GM10248 (cell line): ENCODE measurements around the gene CYTH2.

Experiments
- CTCF ChIA-PET: fragments of 300-600 bp; sonication (Branson Sonifier 250); formaldehyde crosslinking; extraction: SDS; loops from one replicate; lab custom pipeline; 2021; ENCODE audit warnings: antibody characterized with exemption; lab: Yijun Ruan, JAX
- POLR2A ChIA-PET: fragments of 350-650 bp; sonication (Branson Sonifier 250); formaldehyde crosslinking; extraction: SDS; loops from one replicate; lab custom pipeline; 2020; ENCODE audit warnings: antibody characterized with exemption; lab: Yijun Ruan, JAX
- DNase-seq: peaks from one replicate; pipeline ENCODE4 v3.0.0; 2012; ENCODE audit errors: extremely low spot score
- CTCF ChIP-seq: IDR thresholded peaks from 2 replicates; pipeline ENCODE4 v1.5.1; 2012; ENCODE audit warnings: mild to moderate bottlenecking, low read depth; ENCODE audit errors: extremely low read depth, missing control alignments, control extremely low read depth

The CYTH2 gene

GRCh38 chr19:48476176-48476575, 7.0 kb downstream of the CYTH2 start:
- POLR2A ChIA-PET, result no interaction called here
- no peak for TF ChIP-seq CTCF
- CTCF ChIA-PET, result interaction anchor here (3.5 kb wide), 1 partner anchor 13 kb away, joined by 20 read pairs; no protein-coding TSS in a partner anchor

GRCh38 chr19:48477067-48477685, 8.0 kb downstream of the CYTH2 start:
- TF ChIP-seq CTCF, result no peak
- ChIA-PET POLR2A (no interaction called here), CTCF (no interaction called here)
- no peak for DNase-seq

More at GRCh38 chr19:48476176-48476575, 7.0 kb downstream of the CYTH2 start:
- DNase-seq, result no peak

GRCh38 chr19:48477698-48478338, 8.6 kb downstream of the CYTH2 start:
- ChIA-PET CTCF (no interaction called here), POLR2A (no interaction called here)
- TF ChIP-seq CTCF, result no peak
- DNase-seq, result no peak

GRCh38 chr19:48478339-48479256, 9.4 kb downstream of the CYTH2 start:
- POLR2A ChIA-PET, result no interaction called here
- CTCF ChIA-PET, result interaction anchor here (3.4 kb wide), 1 partner anchor 11 kb away, joined by 26 read pairs; no protein-coding TSS in a partner anchor
- no peak for DNase-seq
- no peak for TF ChIP-seq CTCF

GRCh38 chr19:48479686-48480085, 10.5 kb downstream of the CYTH2 start:
- CTCF ChIA-PET, result interaction anchor here (1.0 to 3.4 kb wide), 3 partner anchors 10 to 104 kb away, joined by 3 to 26 read pairs (median 6); no protein-coding TSS in a partner anchor
- TF ChIP-seq CTCF, result no peak
- POLR2A ChIA-PET, result no interaction called here
- no peak for DNase-seq

- TF ChIP-seq CTCF, result no peak
- DNase-seq, result no peak
- ChIA-PET POLR2A (no interaction called here), CTCF (interaction anchor here (1.0 to 3.4 kb wide), 3 partner anchors 9 to 104 kb away, joined by 3 to 26 read pairs (median 6); no protein-coding TSS in a partner anchor)
Measured at GRCh38 chr19:48480183-48480557, 11.0 kb downstream of the CYTH2 start.
